Ishikawa (cell line): ENCODE results near the gene TLE3.

ENCODE experiments used
- CREB1 ChIP-seq: IDR thresholded peaks from 2 replicates; pipeline ENCODE4 v1.6.1; 2012; ENCODE audit warnings: low read depth
- EP300 ChIP-seq: IDR thresholded peaks from 2 replicates; pipeline ENCODE4 v1.6.1; 2012; ENCODE audit warnings: borderline replicate concordance
- FOXM1 ChIP-seq: IDR thresholded peaks from 2 replicates; pipeline ENCODE4 v1.6.1; 2012; ENCODE audit warnings: low read depth, borderline replicate concordance
- TAF1 ChIP-seq: IDR thresholded peaks from 2 replicates; pipeline ENCODE4 v1.6.1; 2012; ENCODE audit warnings: low read depth, mild to moderate bottlenecking
- TEAD4 ChIP-seq: IDR thresholded peaks from 2 replicates; pipeline ENCODE4 v1.6.1; 2012
- ZBTB7A ChIP-seq: IDR thresholded peaks from 2 replicates; pipeline ENCODE4 v1.6.1; 2012; ENCODE audit warnings: low read depth
- TF ChIP-seq, protein P1 (sequence below): IDR thresholded peaks from 2 replicates; pipeline ENCODE4 v1.6.1; 2012

DNA sequence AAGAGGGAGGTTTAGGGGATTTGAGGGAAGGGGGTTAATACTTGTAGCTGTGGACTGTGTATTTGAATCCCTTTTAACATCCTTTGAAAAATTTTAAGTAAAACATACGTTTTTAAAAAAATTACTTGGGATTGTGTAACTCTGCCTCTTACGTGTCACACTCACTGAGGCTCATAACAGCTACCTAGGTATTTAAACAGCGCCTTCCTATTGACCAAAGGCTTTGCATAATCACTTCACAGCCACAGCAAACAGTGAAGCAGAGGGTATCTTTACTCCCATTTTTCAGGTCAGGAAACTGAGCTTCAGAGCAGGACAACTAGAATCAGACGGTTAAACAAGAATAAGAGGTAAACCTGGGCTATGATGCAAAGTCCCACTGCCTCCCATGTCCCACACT is 95.9 kb downstream of the TLE3 start:
- no peak for TF ChIP-seq EP300
- no peak for TF ChIP-seq ZBTB7A
- TF ChIP-seq FOXM1, result no peak
- TF ChIP-seq TEAD4, result no peak
- no peak for TF ChIP-seq TAF1
- TF ChIP-seq, protein P1, sequence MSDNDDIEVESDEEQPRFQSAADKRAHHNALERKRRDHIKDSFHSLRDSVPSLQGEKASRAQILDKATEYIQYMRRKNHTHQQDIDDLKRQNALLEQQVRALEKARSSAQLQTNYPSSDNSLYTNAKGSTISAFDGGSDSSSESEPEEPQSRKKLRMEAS, result no peak
- TF ChIP-seq CREB1, result no peak
